H1 (cell line): ENCODE results near the gene SVEP1.

Source experiments
- CTCF ChIP-seq, 3 experiments: IDR thresholded peaks; 1 replicate in 2 of 3; 2 replicates in 1 of 3; pipeline versions ENCODE4 v1.5.1 to v1.6.1; 2011; ENCODE audit warnings: low read length in 3 of 3, mild to moderate bottlenecking in 3 of 3, inconsistent platforms in 2 of 3, low read depth in 1 of 3, moderate library complexity in 1 of 3; ENCODE audit not compliant: insufficient read depth in 1 of 3; ENCODE audit errors: control extremely low read depth in 1 of 3
- EZH2 ChIP-seq: fragments of 200-600 bp; sonication (generic); IDR thresholded peaks from 2 replicates; pipeline ENCODE4 v1.7.1; 2012; ENCODE audit warnings: low read depth, mild to moderate bottlenecking, moderate library complexity, low read length, inconsistent platforms; ENCODE audit not compliant: severe bottlenecking
- RFX5 ChIP-seq: IDR thresholded peaks from 2 replicates; pipeline ENCODE4 v1.6.1; 2011; ENCODE audit warnings: low read depth, low read length, improper control_type of control experiment, borderline replicate concordance

GRCh38 chr9:110538647-110539041 is 40.9 kb downstream of the SVEP1 start:
- TF ChIP-seq RFX5 (no peak), CTCF (IDR thresholded peaks at IDR 0.05; ENCODE audit: control extremely low read depth in 1 of 3, insufficient read depth in 1 of 3, low read depth in 1 of 3, low read length in 3 of 3) (no peak), EZH2 (no peak)
